SK-N-SH (cell line): ENCODE results near the gene CDK5R2. TPM values are rescaled to one million over a fixed set of nuclear protein-coding genes. Genes with fewer than 3 reads are reported as not detected.

ENCODE experiments used
- CTCF ChIA-PET: fragments of 300-600, 350-600 bp; formaldehyde crosslinking; extraction: SDS; loops from one replicate; lab custom pipeline; 2021; lab: Yijun Ruan, JAX
- POLR2A ChIA-PET: fragments of 350-600 bp; sonication (Branson Sonifier 250); formaldehyde crosslinking; extraction: SDS; loops from one replicate; lab custom pipeline; 2020; ENCODE audit warnings: antibody characterized with exemption, inconsistent platforms; lab: Yijun Ruan, JAX
- DNase-seq: peaks from one replicate; pipeline ENCODE4 v3.0.0; 2012
- H2AFZ ChIP-seq: fragments of 200-600 bp; sonication (generic); 2 replicates; pipeline ENCODE4 v1.8.1; 2016; ENCODE audit warnings: antibody characterized with exemption, mild to moderate bottlenecking, low read depth
- H3F3A ChIP-seq: fragments of 200-600 bp; sonication (generic); replicated peaks from 2 replicates; pipeline ENCODE3; 2016; ENCODE audit warnings: antibody characterized with exemption, mild to moderate bottlenecking; ENCODE audit not compliant: insufficient read depth
- H3K27ac ChIP-seq, 2 experiments: fragments of 200-500 bp in 1 of 2; fragments of 200-600 bp in 1 of 2; sonication (Bioruptor generic) in 1 of 2; sonication (generic), shearing (Covaris generic) in 1 of 2; 2 replicates each; pipeline versions ENCODE4 v1.5.1 to v1.6.1; 2014 to 2016; ENCODE audit warnings: low read depth in 2 of 2, inconsistent platforms in 1 of 2, low read length in 1 of 2, mild to moderate bottlenecking in 1 of 2, mixed read lengths in 1 of 2
- H3K27me3 ChIP-seq: fragments of 200-600 bp; sonication (generic), shearing (Covaris generic); 2 replicates; pipeline ENCODE4 v1.6.1; 2016; ENCODE audit warnings: mixed run types; ENCODE audit not compliant: insufficient read depth
- H3K36me3 ChIP-seq, 2 experiments: fragments of 200-500 bp in 1 of 2; fragments of 200-600 bp in 1 of 2; sonication (Bioruptor generic) in 1 of 2; sonication (generic) in 1 of 2; replicated peaks in 1 of 2; 2 replicates each; pipeline versions ENCODE3 to v1.5.1; 2014 to 2016; ENCODE audit warnings: low read length in 1 of 2, mild to moderate bottlenecking in 1 of 2; ENCODE audit not compliant: insufficient read depth in 2 of 2, control insufficient read depth in 1 of 2
- H3K4me1 ChIP-seq, 2 experiments: fragments of 200-500 bp in 1 of 2; fragments of 200-600 bp in 1 of 2; sonication (Bioruptor generic) in 1 of 2; sonication (generic), shearing (Covaris generic) in 1 of 2; 2 replicates each; pipeline versions ENCODE4 v1.5.1 to v1.6.1; 2014 to 2016; ENCODE audit warnings: low read depth in 1 of 2, low read length in 1 of 2, mixed run types in 1 of 2; ENCODE audit not compliant: insufficient read depth in 2 of 2, control insufficient read depth in 1 of 2
- H3K4me2 ChIP-seq: fragments of 200-600 bp; sonication (generic), shearing (Covaris generic); 2 replicates; pipeline ENCODE4 v1.6.1; 2017; ENCODE audit warnings: mixed run types
- H3K4me3 ChIP-seq, 2 experiments: fragments of 200-500 bp in 1 of 2; fragments of 200-600 bp in 1 of 2; sonication (Bioruptor generic) in 1 of 2; sonication (generic), shearing (Covaris generic) in 1 of 2; 2 replicates each; pipeline versions ENCODE4 v1.5.1 to v1.8.1; 2014 to 2016; ENCODE audit warnings: low read depth in 2 of 2, inconsistent platforms in 1 of 2, low read length in 1 of 2, mild to moderate bottlenecking in 1 of 2, mixed read lengths in 1 of 2, moderate library complexity in 1 of 2
- H3K79me2 ChIP-seq: fragments of 200-600 bp; sonication (generic); 2 replicates; pipeline ENCODE4 v1.8.1; 2017; ENCODE audit warnings: mild to moderate bottlenecking; ENCODE audit not compliant: insufficient read depth
- H3K9ac ChIP-seq: fragments of 200-600 bp; sonication (generic); 2 replicates; pipeline ENCODE4 v1.6.1; 2017; ENCODE audit warnings: mixed run types
- H3K9me2 ChIP-seq: fragments of 200-600 bp; sonication (generic); 2 replicates; pipeline ENCODE4 v1.6.1; 2017; ENCODE audit warnings: mixed run types
- H3K9me3 ChIP-seq: fragments of 200-600 bp; sonication (generic); 2 replicates; pipeline ENCODE4 v1.6.1; 2017; ENCODE audit warnings: mixed run types, mild to moderate bottlenecking, moderate library complexity
- H4K20me1 ChIP-seq: fragments of 200-600 bp; sonication (generic); 2 replicates; pipeline ENCODE4 v1.6.1; 2017; ENCODE audit warnings: mild to moderate bottlenecking, mixed run types; ENCODE audit not compliant: insufficient read depth
- CHD2 ChIP-seq: fragments of 150-350 bp; IDR thresholded peaks from 2 replicates; pipeline ENCODE4 v1.6.1; 2018; ENCODE audit warnings: low read length; ENCODE audit not compliant: partially characterized antibody
- CTCF ChIP-seq: fragments of 200-600 bp; sonication (generic); IDR thresholded peaks from 2 replicates; pipeline ENCODE4 v1.6.1; 2017; ENCODE audit warnings: antibody characterized with exemption, mild to moderate bottlenecking, moderate library complexity
- EZH2phosphoT487 ChIP-seq: fragments of 200-600 bp; sonication (generic); IDR thresholded peaks from 2 replicates; pipeline ENCODE4 v1.6.1; 2017; ENCODE audit warnings: low read depth, mixed run types, mild to moderate bottlenecking, antibody characterized with exemption, moderate library complexity, borderline replicate concordance
- FOSL2 ChIP-seq: IDR thresholded peaks from 2 replicates; pipeline ENCODE4 v1.4.0; 2012; ENCODE audit warnings: low read depth, mild to moderate bottlenecking, moderate library complexity, borderline replicate concordance
- GATA2 ChIP-seq: sonication (generic); formaldehyde crosslinking; IDR thresholded peaks from 2 replicates; pipeline ENCODE4 v1.5.0; 2020; ENCODE audit warnings: mild to moderate bottlenecking, missing genetic modification reagents
- JUND ChIP-seq: IDR thresholded peaks from 2 replicates; pipeline ENCODE4 v1.4.0; 2012
- MAX ChIP-seq: IDR thresholded peaks from 2 replicates; pipeline ENCODE4 v1.4.0; 2012; ENCODE audit warnings: low read depth
- MEF2A ChIP-seq: IDR thresholded peaks from 2 replicates; pipeline ENCODE4 v1.4.0; 2012; ENCODE audit warnings: low read depth, borderline replicate concordance
- MXI1 ChIP-seq: IDR thresholded peaks from 2 replicates; pipeline ENCODE4 v1.6.1; 2012; ENCODE audit warnings: mild to moderate bottlenecking, low read depth, low read length, improper control_type of control experiment
- NFIC ChIP-seq: IDR thresholded peaks from 2 replicates; pipeline ENCODE4 v1.4.0; 2012; ENCODE audit warnings: borderline replicate concordance
- NRF1 ChIP-seq: IDR thresholded peaks from 2 replicates; pipeline ENCODE4 v1.6.1; 2012; ENCODE audit warnings: low read depth, mild to moderate bottlenecking, low read length
- RAD21 ChIP-seq: IDR thresholded peaks from 2 replicates; pipeline ENCODE4 v1.6.1; 2012; ENCODE audit warnings: mild to moderate bottlenecking, low read length
- RFX5 ChIP-seq: IDR thresholded peaks from 2 replicates; pipeline ENCODE4 v1.6.1; 2012; ENCODE audit warnings: mild to moderate bottlenecking, improper control_type of control experiment, low read length
- RXRA ChIP-seq: IDR thresholded peaks from 2 replicates; pipeline ENCODE4 v1.4.0; 2012; ENCODE audit warnings: low read depth, mild to moderate bottlenecking, borderline replicate concordance
- SMC3 ChIP-seq: IDR thresholded peaks from 2 replicates; pipeline ENCODE4 v1.6.1; 2012; ENCODE audit warnings: low read depth, low read length, improper control_type of control experiment
- TAF1 ChIP-seq: IDR thresholded peaks from 2 replicates; pipeline ENCODE4 v1.6.1; 2012; ENCODE audit warnings: low read depth, mild to moderate bottlenecking, low read length, moderate library complexity, borderline replicate concordance
- YY1 ChIP-seq: IDR thresholded peaks from 2 replicates; pipeline ENCODE4 v1.4.0; 2012; ENCODE audit warnings: low read depth, mild to moderate bottlenecking
- WGBS: methylation state at CpG from one replicate; pipeline ENCODE4 v1.1.6; 2017; ENCODE audit warnings: low lambda C conversion rate; 5-methylcytosine and 5-hydroxymethylcytosine counted together
- polyA plus RNA-seq, 3 experiments: library from polyadenylated mRNA; depleted of rRNA; stranded (reverse); fragments of >200 nt; gene quantifications; 2 replicates each; pipeline ENCODE4 v1.2.3, GENCODE V29; 2012
- TF ChIP-seq, protein P1 (sequence below): IDR thresholded peaks from 2 replicates; pipeline ENCODE4 v1.4.0; 2012; ENCODE audit warnings: low read depth, borderline replicate concordance
- TF ChIP-seq, protein P2 (sequence below): IDR thresholded peaks from 2 replicates; pipeline ENCODE4 v1.4.0; 2012; ENCODE audit warnings: low read depth, borderline replicate concordance
- TF ChIP-seq, protein P3 (sequence below): fragments of 150-350 bp; IDR thresholded peaks from 2 replicates; pipeline ENCODE4 v1.6.1; 2017; ENCODE audit warnings: antibody characterized with exemption, low read length, low read depth, borderline replicate concordance

Gene CDK5R2
- polyA plus RNA-seq, 1 of the 3 experiments (the other 2 are of a cell fraction): 0.26 TPM

DNA sequence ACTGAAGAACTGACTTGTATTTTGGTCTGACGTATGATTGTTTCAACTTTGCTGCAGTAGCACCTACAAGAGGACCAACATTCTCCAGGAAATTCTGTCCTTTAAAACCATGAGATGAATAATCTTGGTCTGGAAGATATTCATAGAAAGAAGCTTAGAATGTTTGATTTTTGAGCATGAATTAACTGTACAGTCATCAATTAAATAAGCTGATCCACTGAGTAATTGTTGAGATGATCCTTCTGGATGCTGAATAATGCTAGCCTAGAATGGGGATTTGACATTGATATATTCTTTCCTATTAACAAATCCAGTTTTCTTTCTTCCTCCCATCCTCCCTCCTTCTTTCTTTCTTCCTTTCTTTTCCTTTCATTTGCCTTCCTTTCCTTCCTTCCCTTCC is 39.0 kb upstream of the CDK5R2 start (continued):
- TF ChIP-seq, protein P1, sequence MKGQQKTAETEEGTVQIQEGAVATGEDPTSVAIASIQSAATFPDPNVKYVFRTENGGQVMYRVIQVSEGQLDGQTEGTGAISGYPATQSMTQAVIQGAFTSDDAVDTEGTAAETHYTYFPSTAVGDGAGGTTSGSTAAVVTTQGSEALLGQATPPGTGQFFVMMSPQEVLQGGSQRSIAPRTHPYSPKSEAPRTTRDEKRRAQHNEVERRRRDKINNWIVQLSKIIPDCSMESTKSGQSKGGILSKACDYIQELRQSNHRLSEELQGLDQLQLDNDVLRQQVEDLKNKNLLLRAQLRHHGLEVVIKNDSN: no peak
- TF ChIP-seq SMC3 (no peak), GATA2 (CRISPR knock-in tag) (no peak), CHD2 (no peak), NRF1 (no peak)
- TF ChIP-seq, all 33 proteins: peak for 0

DNA sequence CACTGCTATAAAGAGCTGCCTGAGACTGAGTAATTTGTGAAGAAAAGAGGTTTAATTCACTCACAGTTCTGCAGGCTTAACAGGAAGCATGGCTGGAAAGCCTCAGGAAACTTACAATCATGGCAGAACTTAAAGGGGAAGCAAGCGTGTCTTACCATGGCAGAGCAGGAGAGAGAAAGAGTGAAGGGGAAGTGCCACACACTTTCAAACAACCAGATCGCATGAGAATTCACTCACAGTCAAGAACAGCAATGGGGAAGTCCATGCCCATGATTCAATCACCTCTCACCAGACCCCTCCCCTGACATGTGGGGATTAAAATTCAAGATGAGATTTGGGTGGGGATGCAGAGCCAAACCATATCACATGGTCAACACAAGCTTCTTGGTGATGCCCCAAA is 34.7 kb upstream of the CDK5R2 start:
- ChIA-PET POLR2A (no interaction called here), CTCF (interaction anchor here (0.6 kb wide), 1 partner anchor 76 kb away, joined by 3 read pairs; no protein-coding TSS in a partner anchor)
- TF ChIP-seq MXI1 (no peak), YY1 (no peak), CHD2 (no peak), RAD21 (no peak), NFIC (no peak), RXRA (no peak), TAF1 (no peak), SMC3 (no peak), JUND (no peak), FOSL2 (no peak), CTCF (no peak), GATA2 (CRISPR knock-in tag) (no peak), EZH2phosphoT487 (no peak), MEF2A (no peak), MAX (no peak), RFX5 (no peak)
- TF ChIP-seq, protein P2, sequence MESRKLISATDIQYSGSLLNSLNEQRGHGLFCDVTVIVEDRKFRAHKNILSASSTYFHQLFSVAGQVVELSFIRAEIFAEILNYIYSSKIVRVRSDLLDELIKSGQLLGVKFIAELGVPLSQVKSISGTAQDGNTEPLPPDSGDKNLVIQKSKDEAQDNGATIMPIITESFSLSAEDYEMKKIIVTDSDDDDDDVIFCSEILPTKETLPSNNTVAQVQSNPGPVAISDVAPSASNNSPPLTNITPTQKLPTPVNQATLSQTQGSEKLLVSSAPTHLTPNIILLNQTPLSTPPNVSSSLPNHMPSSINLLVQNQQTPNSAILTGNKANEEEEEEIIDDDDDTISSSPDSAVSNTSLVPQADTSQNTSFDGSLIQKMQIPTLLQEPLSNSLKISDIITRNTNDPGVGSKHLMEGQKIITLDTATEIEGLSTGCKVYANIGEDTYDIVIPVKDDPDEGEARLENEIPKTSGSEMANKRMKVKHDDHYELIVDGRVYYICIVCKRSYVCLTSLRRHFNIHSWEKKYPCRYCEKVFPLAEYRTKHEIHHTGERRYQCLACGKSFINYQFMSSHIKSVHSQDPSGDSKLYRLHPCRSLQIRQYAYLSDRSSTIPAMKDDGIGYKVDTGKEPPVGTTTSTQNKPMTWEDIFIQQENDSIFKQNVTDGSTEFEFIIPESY: no peak
- TF ChIP-seq, protein P3, sequence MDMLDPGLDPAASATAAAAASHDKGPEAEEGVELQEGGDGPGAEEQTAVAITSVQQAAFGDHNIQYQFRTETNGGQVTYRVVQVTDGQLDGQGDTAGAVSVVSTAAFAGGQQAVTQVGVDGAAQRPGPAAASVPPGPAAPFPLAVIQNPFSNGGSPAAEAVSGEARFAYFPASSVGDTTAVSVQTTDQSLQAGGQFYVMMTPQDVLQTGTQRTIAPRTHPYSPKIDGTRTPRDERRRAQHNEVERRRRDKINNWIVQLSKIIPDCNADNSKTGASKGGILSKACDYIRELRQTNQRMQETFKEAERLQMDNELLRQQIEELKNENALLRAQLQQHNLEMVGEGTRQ: no peak
- no peaks in the 10 kb centered on the region for H3K79me2 ChIP-seq
- no peaks in the 10 kb centered on the region for H3K36me3 ChIP-seq
- no peaks in the 10 kb centered on the region for H4K20me1 ChIP-seq
- H2AFZ ChIP-seq: no peak overlapping the region
- no peak for DNase-seq
- no peaks in the 10 kb centered on the region for H3K4me1 ChIP-seq
- no peak overlapping the region for H3K4me2 ChIP-seq
- H3K4me3 ChIP-seq: no peak overlapping the region
- H3K9me3 ChIP-seq: no peaks in the 10 kb centered on the region
- no peak overlapping the region for H3K9ac ChIP-seq
- no peaks in the 10 kb centered on the region for H3K9me2 ChIP-seq
- H3K27ac ChIP-seq: no peak overlapping the region
- no peaks in the 10 kb centered on the region for H3F3A ChIP-seq
- 0 out of 2 replicates have a peak, but pooled peaks cover 3% of the 10 kb centered on the region for H3K27me3 ChIP-seq
- WGBS: 96% methylated on average over 2 of the region's 2 CpGs
